Measurements from ENCODE around the gene RPL7A.

DNA sequence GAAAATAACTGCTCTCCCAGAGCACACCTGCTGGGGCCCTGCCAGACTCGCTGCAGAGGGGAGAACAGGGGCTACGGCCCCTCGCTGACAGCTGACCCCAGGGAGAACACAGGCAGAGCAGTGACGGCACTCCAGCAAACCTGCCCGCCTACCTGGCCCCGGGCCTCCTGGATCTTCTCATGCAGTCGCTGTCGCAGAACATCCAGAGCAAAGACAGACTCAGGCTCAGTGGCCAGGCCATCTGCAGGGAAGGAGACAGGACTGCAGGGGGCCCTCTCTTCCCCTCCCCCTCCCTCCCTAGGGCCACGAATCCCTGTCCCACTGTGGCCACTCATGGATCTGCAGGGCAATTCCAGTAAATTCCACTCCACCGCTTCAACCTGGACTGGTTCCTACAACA is 14.5 kb upstream of the RPL7A start:
- TF ChIP-seq, protein P1, sequence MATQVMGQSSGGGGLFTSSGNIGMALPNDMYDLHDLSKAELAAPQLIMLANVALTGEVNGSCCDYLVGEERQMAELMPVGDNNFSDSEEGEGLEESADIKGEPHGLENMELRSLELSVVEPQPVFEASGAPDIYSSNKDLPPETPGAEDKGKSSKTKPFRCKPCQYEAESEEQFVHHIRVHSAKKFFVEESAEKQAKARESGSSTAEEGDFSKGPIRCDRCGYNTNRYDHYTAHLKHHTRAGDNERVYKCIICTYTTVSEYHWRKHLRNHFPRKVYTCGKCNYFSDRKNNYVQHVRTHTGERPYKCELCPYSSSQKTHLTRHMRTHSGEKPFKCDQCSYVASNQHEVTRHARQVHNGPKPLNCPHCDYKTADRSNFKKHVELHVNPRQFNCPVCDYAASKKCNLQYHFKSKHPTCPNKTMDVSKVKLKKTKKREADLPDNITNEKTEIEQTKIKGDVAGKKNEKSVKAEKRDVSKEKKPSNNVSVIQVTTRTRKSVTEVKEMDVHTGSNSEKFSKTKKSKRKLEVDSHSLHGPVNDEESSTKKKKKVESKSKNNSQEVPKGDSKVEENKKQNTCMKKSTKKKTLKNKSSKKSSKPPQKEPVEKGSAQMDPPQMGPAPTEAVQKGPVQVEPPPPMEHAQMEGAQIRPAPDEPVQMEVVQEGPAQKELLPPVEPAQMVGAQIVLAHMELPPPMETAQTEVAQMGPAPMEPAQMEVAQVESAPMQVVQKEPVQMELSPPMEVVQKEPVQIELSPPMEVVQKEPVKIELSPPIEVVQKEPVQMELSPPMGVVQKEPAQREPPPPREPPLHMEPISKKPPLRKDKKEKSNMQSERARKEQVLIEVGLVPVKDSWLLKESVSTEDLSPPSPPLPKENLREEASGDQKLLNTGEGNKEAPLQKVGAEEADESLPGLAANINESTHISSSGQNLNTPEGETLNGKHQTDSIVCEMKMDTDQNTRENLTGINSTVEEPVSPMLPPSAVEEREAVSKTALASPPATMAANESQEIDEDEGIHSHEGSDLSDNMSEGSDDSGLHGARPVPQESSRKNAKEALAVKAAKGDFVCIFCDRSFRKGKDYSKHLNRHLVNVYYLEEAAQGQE (IDR thresholded peaks at IDR 0.05; ENCODE audit: insufficient read depth in 1 of 2, low read depth in 2 of 2, low read length in 2 of 2): no peak
- TF ChIP-seq TAF1 (IDR thresholded peaks at IDR 0.05; ENCODE audit: borderline replicate concordance, insufficient read depth, low read length): no peak
- no peak for TF ChIP-seq POLR2AphosphoS5 (IDR thresholded peaks at IDR 0.05; ENCODE audit: low read depth, low read length)
- no peak for TF ChIP-seq FOXP2 (optimal IDR thresholded peaks at IDR 0.05; ENCODE audit: borderline replicate concordance, extremely low read depth, extremely low read length, insufficient read depth)
- TF ChIP-seq SIN3A (IDR thresholded peaks at IDR 0.05; ENCODE audit: borderline replicate concordance, insufficient read depth, low read length): no peak

Measured in PFSK-1 (cell line).